Measurements from ENCODE around the gene MYL3. TPM values are rescaled to one million over a fixed set of nuclear protein-coding genes. Genes with fewer than 3 reads are reported as not detected.

Gene MYL3
- total and polyA plus RNA-seq, 2 of the 4 experiments (the other 2 are of a cell fraction): 0.09 TPM; not detected in 1

GRCh38 chr3:46901591-46902187 lies 38.4 kb upstream of the MYL3 start:
- Histone ChIP-seq H4K5ac (ENCODE audit: low read depth, low read length) (no peak overlapping the region), H3K4me3 (ENCODE audit: insufficient read depth, low read depth, low read length) (no peak overlapping the region), H4K20me1 (ENCODE audit: insufficient read depth, low read length) (no peaks in the 10 kb centered on the region), H3K4me1 (ENCODE audit: control insufficient read depth, insufficient read depth, low read length) (no peaks in the 10 kb centered on the region), H3K36me3 (ENCODE audit: control insufficient read depth, insufficient read depth, low read length) (no peaks in the 10 kb centered on the region), H3K14ac (replicated peaks; ENCODE audit: low read depth, low read length) (no peak overlapping the region), H3K9ac (ENCODE audit: low read depth, low read length) (no peak overlapping the region), H3K23ac (ENCODE audit: low read depth, low read length) (no peak overlapping the region), H2BK20ac (ENCODE audit: low read depth, low read length) (no peak overlapping the region), H3K4me2 (ENCODE audit: low read depth, low read length) (no peak overlapping the region), H2AK9ac (replicated peaks; ENCODE audit: low read depth, low read length, poor library complexity) (no peak overlapping the region), H2BK15ac (ENCODE audit: low read depth, low read length) (no peak overlapping the region), H3K4ac (ENCODE audit: low read depth, low read length) (no peak overlapping the region), H3K18ac (ENCODE audit: low read depth, low read length) (no peak overlapping the region), H2BK120ac (ENCODE audit: low read depth, low read length) (no peak overlapping the region), H3K56ac (ENCODE audit: extremely low read depth, insufficient read depth, low read length) (no peak overlapping the region), H2AFZ (replicated peaks; ENCODE audit: low read length, poor library complexity) (no peak overlapping the region), H3K9me3 (ENCODE audit: control insufficient read depth, insufficient read depth, low read length) (no peaks in the 10 kb centered on the region), H3K27ac (ENCODE audit: insufficient read depth, low read length) (no peak overlapping the region), H2AK5ac (ENCODE audit: low read depth, low read length) (no peak overlapping the region), H2BK5ac (ENCODE audit: low read depth, low read length, poor library complexity, severe bottlenecking) (no peak overlapping the region), H3K9me1 (ENCODE audit: insufficient read depth, low read length) (peaks cover 4% of the 10 kb centered on the region; the same call in 1 of the 2 replicates), H3K79me1 (ENCODE audit: low read depth in 1 of 2, low read length in 2 of 2) (no peaks in the 10 kb centered on the region), H4K91ac (ENCODE audit: insufficient read depth, low read depth, low read length) (no peak overlapping the region), H4K8ac (ENCODE audit: low read depth in 2 of 2, low read length in 2 of 2) (no peak overlapping the region), H3K27me3 (ENCODE audit: control insufficient read depth, insufficient read depth, low read length) (peaks cover 4% of the 10 kb centered on the region; the same call in 1 of the 2 replicates)
- intact Hi-C loops (cut with micrococcal nuclease) (no loop called here), in situ Hi-C loops (cut with MboI; ENCODE audit: low sequenced_read_pairs) (no loop called here), dilution Hi-C loops (cut with HindIII; ENCODE audit: low sequenced_read_pairs, unreplicated experiment) (no loop called here)
- no peak for ATAC-seq (ENCODE audit: low read depth)
- WGBS, 2 experiments (ENCODE audit: extremely low coverage in 2 of 2, insufficient read length in 1 of 2): 97% methylated on average over 10 of the region's 17 CpGs; no CpG with 5 or more reads in 1 of the 2 experiments
- TF ChIP-seq MAFK (IDR thresholded peaks at IDR 0.05; ENCODE audit: low read depth, low read length) (no peak), FOS (IDR thresholded peaks at IDR 0.05; ENCODE audit: low read depth, low read length) (no peak), CTCF (conservative IDR thresholded peaks at IDR 0.05; ENCODE audit: low read depth, low read length) (no peak), BHLHE40 (IDR thresholded peaks at IDR 0.05; ENCODE audit: low read depth, low read length) (no peak), MXI1 (IDR thresholded peaks at IDR 0.05; ENCODE audit: borderline replicate concordance, low read depth, low read length) (no peak)
- POLR2A ChIA-PET (ENCODE audit: unreplicated experiment): no interaction called here
- no peak for DNase-seq
- BruUV-seq (replicated peaks): no TSS peak
- CTCF ChIA-PET: no interaction called here
